ENCODE measurements around the gene LSM10.
A peak's percentile ranks its signal among the peaks of the same experiment; 100 is the strongest.

LSM10 gene

DNA sequence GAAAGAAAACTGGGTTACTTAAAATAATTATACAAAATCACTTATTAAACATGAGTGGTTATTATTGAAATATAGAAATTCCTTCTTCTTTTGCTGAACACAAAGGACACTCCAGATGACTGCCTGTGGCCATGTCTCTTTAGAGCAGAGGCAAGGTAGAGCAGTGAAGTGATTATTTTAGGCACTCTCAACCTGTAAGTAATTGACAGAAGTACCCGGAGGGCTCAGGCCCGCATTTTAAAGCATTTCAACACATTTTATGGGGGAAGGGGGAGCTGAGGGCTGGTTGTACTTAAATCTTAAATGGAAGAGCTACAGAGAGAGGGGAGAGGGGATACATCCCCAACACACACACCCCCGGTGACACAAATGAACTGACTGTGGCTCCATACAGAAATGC lies 42.3 kb upstream of the LSM10 start:
- H3K4me3 ChIP-seq (ENCODE audit: low read depth, low read length): no peak overlapping the region
- no peak for DNase-seq (ENCODE audit: low read depth)
- TF ChIP-seq, protein P1, sequence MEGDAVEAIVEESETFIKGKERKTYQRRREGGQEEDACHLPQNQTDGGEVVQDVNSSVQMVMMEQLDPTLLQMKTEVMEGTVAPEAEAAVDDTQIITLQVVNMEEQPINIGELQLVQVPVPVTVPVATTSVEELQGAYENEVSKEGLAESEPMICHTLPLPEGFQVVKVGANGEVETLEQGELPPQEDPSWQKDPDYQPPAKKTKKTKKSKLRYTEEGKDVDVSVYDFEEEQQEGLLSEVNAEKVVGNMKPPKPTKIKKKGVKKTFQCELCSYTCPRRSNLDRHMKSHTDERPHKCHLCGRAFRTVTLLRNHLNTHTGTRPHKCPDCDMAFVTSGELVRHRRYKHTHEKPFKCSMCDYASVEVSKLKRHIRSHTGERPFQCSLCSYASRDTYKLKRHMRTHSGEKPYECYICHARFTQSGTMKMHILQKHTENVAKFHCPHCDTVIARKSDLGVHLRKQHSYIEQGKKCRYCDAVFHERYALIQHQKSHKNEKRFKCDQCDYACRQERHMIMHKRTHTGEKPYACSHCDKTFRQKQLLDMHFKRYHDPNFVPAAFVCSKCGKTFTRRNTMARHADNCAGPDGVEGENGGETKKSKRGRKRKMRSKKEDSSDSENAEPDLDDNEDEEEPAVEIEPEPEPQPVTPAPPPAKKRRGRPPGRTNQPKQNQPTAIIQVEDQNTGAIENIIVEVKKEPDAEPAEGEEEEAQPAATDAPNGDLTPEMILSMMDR (IDR thresholded peaks at IDR 0.05; ENCODE audit: insufficient read depth, low read depth, low read length, missing control alignments): no peak

DNA sequence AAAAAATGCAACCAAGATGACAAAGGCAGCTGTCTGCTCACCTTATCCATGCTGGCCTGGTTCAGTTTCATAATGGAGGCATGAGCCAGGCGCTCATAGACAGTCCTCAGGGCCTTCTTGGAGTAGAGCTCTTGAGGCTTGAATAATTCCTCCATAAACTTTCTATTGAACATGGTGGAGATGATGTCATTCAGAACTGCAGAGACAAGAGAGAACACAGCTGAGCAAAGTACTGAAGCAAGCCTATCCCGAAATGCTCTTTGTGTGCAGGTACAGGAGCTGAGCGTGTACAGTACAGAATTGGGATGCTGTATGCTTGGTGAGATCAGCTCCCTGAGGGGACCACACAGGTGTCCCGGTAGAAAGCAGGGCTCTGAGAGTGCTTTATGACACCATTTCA lies 41.0 kb upstream of the LSM10 start:
- no peak overlapping the region for H3K4me3 ChIP-seq (ENCODE audit: low read depth, low read length)
- TF ChIP-seq, protein P1 (IDR thresholded peaks at IDR 0.05; ENCODE audit: insufficient read depth, low read depth, low read length, missing control alignments): no peak
- DNase-seq (ENCODE audit: low read depth): no peak

DNA sequence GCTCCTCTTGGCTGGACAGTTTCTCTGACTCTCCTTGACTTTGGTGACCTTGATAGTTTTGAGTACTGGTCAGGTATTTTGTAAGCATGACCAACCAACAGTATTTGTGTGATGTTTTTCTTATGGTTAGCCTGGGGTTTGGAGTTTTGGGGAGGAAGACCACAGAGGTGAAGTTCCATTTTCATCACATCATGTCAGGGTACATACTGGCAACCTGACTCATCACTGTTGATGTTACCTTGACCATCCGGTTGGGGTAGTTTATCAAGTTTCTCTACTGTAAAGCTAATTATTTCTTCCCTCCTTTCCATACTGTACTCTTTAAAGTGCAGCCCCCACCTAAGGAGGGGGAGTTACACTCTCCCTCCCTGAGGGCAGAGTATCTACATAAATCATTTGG lies 39.1 kb upstream of the LSM10 start:
- no peak overlapping the region for H3K4me3 ChIP-seq (ENCODE audit: low read depth, low read length)
- TF ChIP-seq, protein P1 (IDR thresholded peaks at IDR 0.05; ENCODE audit: insufficient read depth, low read depth, low read length, missing control alignments): no peak
- DNase-seq (ENCODE audit: low read depth): peak; percentile 20

DNA sequence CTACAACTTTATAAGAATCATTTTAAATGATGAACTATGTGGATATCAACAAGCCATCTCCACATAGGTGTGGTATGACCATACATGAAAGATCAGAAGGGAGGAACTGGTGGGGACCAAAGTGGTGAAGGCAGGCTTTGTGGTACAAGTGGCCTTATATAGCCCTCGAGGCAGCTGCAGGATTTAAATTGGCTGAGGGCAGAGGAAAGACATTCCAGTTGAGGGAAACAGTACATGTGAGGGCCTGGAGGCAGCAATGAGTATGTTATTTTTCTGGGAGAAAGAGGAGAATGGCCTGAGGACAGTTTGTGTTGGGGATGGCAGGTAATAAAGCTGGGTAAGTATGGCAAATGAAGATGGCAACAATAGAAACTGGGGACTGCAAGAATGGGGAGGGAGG lies 35.4 kb upstream of the LSM10 start:
- H3K4me3 ChIP-seq (ENCODE audit: low read depth, low read length): no peak overlapping the region
- TF ChIP-seq, protein P1 (IDR thresholded peaks at IDR 0.05; ENCODE audit: insufficient read depth, low read depth, low read length, missing control alignments): no peak
- DNase-seq (ENCODE audit: low read depth): no peak

DNA sequence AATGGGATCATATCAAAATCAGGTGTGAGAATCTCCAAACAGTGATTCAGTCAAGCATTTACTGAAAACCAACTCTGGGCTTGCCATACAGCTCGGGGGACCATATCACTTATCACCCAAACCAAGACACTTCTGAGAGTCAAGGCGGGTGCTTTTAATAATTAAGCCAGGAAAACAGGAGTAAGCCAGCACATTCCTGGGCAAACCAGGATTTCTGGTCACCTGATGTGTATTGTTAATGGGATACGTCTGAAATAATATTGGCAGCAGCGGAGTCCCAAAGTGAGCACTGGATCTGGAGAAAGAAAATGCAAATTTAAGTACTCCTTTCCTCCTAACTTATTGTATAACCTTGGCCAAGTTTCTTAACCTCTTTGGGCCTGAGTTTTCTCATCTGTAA lies 34.9 kb upstream of the LSM10 start:
- no peak overlapping the region for H3K4me3 ChIP-seq (ENCODE audit: low read depth, low read length)
- DNase-seq (ENCODE audit: low read depth): no peak
- TF ChIP-seq, protein P1 (IDR thresholded peaks at IDR 0.05; ENCODE audit: insufficient read depth, low read depth, low read length, missing control alignments): no peak

DNA sequence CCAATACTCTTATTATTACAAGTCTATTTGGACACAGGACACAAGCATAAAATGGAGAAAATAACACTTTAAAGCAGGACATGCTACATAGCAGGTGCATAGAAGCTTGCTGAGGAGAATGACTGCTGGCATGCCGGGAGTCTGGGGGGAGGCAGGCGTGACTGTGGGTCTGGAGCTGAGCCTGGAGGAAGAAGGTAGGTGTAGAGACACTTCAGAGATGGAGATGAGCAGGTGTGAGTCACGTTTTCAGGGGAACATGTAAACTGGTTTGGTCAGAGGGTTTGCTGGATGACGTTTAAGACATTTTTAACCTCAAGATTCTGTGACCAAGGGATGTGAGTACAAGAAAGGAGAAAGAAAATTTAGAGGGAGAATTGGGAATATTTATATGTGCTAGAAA lies 28.1 kb upstream of the LSM10 start:
- H3K4me3 ChIP-seq (ENCODE audit: low read depth, low read length): no peak overlapping the region
- TF ChIP-seq, protein P1 (IDR thresholded peaks at IDR 0.05; ENCODE audit: insufficient read depth, low read depth, low read length, missing control alignments): no peak
- DNase-seq (ENCODE audit: low read depth): no peak

DNA sequence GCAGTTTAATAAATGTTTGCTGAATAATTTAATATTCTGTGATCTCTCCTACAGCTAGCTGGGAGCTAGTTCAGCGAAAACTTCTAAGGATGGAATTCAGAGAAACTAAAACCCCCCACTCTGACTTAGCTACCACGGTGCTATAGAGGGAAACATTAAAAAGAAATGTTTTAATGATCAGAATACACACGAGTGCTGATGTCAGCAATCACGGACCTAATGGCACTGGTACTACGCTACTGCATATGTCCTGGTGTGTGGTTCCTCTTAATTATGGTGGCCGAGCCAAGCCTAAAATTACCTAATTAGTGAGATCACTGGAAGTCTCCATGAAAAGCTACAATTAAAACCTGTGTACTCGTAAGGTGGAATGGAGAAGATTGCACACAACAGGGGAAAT lies 23.9 kb upstream of the LSM10 start:
- DNase-seq (ENCODE audit: low read depth): no peak
- TF ChIP-seq, protein P1 (IDR thresholded peaks at IDR 0.05; ENCODE audit: insufficient read depth, low read depth, low read length, missing control alignments): no peak
- no peak overlapping the region for H3K4me3 ChIP-seq (ENCODE audit: low read depth, low read length)
